ENCODE results near the gene PRKCZ.

- no peak for TF ChIP-seq CTCF (IDR thresholded peaks at IDR 0.05)
- TF ChIP-seq POLR2A (IDR thresholded peaks at IDR 0.05): no peak
Measured at GRCh38 chr1:2168090-2168489, 117.9 kb downstream of the PRKCZ start.

Data from heart left ventricle (tissue), 13 donors.